Measurements from ENCODE around the gene RBM7.

Gene RBM7

DNA sequence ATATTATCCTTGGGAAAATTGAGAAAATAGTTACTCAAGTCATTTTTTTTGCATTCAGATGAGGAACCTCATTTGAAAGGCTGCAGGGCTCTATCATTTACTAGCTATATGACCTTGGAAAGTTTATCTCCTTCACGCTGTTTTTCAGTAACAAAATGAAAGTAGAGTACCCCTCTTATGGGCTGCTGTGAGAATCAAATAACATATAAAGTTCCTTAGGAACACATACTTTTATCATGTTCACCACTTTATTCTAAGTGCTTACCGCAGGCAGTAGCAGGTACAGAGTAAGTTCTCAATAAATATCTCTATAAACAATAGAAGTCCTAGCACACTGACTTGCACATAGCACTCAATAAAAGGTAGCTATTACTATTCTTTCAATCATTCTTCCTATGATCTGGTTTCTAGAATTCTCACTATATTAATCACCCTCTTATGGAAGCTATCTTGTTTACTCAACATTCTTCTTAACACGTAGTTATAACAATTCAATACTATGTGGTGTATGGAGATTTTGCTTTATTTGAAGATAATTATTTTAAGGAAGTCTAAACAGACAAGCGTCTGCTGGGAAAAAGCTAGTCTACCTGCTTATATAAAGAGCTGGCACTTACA lies 2.1 kb upstream of the RBM7 start:
- H3K27ac ChIP-seq (ENCODE audit: low read depth, low read length) = no peak overlapping the region
- no peaks in the 10 kb centered on the region for H3K36me3 ChIP-seq (ENCODE audit: insufficient read depth, low read length)
- H3K9me3 ChIP-seq (ENCODE audit: low read length) = no peaks in the 10 kb centered on the region
- no peaks in the 10 kb centered on the region for H3K27me3 ChIP-seq (ENCODE audit: control insufficient read depth in 1 of 2, insufficient read depth in 2 of 2, low read length in 2 of 2)
- no peak overlapping the region for H3K9ac ChIP-seq (ENCODE audit: low read length)
- H3K4me1 ChIP-seq (ENCODE audit: insufficient read depth, low read length) = peaks cover 29% of the 10 kb centered on the region
- H3K4me3 ChIP-seq (ENCODE audit: low read depth in 1 of 2, low read length in 2 of 2) = no peak overlapping the region

DNA sequence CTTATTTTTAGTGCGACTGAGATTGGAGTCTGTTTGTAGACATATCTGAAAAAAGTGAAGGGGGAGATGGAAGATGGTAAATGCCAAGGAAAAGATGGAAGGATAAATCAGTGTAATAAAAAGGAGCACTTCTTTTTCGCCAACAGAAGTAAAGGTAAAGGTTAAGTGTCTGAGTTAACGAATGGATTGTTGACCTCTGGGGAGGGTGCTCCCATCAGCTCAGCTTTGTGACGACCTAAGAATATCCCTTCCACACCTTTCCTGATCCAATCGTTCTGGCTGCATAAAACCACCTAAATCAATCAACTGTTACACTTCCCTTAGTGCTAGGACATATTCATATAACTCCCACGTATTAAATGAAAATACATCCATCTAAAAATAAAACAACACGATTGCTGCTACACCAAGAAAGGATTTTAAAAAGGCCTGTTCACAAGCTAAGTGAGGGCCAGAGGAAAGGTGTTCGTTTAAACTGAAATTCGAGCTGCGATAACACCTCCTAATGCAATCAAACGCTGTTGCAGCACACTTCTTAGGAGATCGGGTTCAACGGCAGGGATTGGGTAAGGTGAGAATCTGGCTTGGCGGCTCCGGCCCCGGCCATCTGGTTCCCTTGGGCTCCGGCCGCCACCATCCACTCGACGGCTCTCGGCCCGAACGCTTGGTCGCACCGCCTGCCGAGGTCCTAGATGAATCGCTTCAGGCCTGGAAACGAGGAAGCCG lies 813 bp upstream of the RBM7 start:
- Histone ChIP-seq H3K9ac (ENCODE audit: low read length) (peak overlapping the region; percentile 98), H3K4me3 (ENCODE audit: low read depth in 1 of 2, low read length in 2 of 2) (peak overlapping the region; percentile 82 to 90), H3K9me3 (ENCODE audit: low read length) (no peaks in the 10 kb centered on the region), H3K27me3 (ENCODE audit: control insufficient read depth in 1 of 2, insufficient read depth in 2 of 2, low read length in 2 of 2) (no peaks in the 10 kb centered on the region), H3K4me1 (ENCODE audit: insufficient read depth, low read length) (peaks cover 37% of the 10 kb centered on the region), H3K36me3 (ENCODE audit: insufficient read depth, low read length) (no peaks in the 10 kb centered on the region), H3K27ac (ENCODE audit: low read depth, low read length) (peak overlapping the region; percentile 56)

DNA sequence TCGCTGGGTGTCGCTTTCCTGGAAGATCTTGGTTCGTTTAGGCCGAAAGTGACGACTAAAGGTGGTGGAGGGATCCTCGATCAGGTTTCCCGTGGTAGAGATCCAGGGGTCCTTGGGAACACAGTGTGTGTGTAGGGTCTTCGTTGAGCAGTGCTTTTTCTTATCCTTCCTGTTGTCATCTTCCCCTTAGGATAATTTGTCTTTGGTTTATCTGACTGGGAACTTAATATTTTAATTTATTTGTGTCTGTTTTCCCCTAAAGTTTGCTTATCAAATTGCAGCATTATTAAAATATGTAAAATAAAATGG lies 403 bp downstream of the RBM7 start:
- Histone ChIP-seq H3K36me3 (ENCODE audit: insufficient read depth, low read length) (peaks cover 8% of the 10 kb centered on the region), H3K27me3 (ENCODE audit: control insufficient read depth in 1 of 2, insufficient read depth in 2 of 2, low read length in 2 of 2) (no peaks in the 10 kb centered on the region), H3K27ac (ENCODE audit: low read depth, low read length) (peak overlapping the region; percentile 56), H3K4me3 (ENCODE audit: low read depth in 1 of 2, low read length in 2 of 2) (peak overlapping the region; percentile 82 to 90), H3K4me1 (ENCODE audit: insufficient read depth, low read length) (peaks cover 44% of the 10 kb centered on the region), H3K9ac (ENCODE audit: low read length) (peak overlapping the region; percentile 98), H3K9me3 (ENCODE audit: low read length) (no peaks in the 10 kb centered on the region)

DNA sequence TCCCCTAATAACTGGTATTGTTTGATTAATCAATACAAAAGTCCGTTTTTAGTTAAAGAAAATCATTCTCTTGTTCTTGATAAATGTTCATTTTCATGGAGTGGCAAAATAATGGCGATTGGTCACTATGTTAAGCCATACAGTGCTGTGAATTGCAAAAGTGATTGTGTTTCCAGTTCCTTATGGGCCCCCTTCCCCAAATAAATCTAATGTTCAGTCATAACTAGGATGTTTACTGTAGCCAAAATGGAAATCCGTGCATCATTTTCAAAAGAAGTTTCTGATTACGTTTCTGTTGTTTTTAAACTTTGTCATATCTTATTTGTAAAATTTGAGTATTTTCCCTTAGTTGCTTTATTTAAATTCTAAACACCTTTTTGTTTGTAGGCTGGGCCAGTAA lies 845 bp downstream of the RBM7 start:
- Histone ChIP-seq H3K9me3 (ENCODE audit: low read length) (no peaks in the 10 kb centered on the region), H3K4me3 (ENCODE audit: low read depth in 1 of 2, low read length in 2 of 2) (peak overlapping the region; percentile 82 to 90), H3K9ac (ENCODE audit: low read length) (peak overlapping the region; percentile 98), H3K27ac (ENCODE audit: low read depth, low read length) (peak overlapping the region; percentile 56), H3K36me3 (ENCODE audit: insufficient read depth, low read length) (peaks cover 12% of the 10 kb centered on the region), H3K27me3 (ENCODE audit: control insufficient read depth in 1 of 2, insufficient read depth in 2 of 2, low read length in 2 of 2) (no peaks in the 10 kb centered on the region), H3K4me1 (ENCODE audit: insufficient read depth, low read length) (peaks cover 44% of the 10 kb centered on the region)

DNA sequence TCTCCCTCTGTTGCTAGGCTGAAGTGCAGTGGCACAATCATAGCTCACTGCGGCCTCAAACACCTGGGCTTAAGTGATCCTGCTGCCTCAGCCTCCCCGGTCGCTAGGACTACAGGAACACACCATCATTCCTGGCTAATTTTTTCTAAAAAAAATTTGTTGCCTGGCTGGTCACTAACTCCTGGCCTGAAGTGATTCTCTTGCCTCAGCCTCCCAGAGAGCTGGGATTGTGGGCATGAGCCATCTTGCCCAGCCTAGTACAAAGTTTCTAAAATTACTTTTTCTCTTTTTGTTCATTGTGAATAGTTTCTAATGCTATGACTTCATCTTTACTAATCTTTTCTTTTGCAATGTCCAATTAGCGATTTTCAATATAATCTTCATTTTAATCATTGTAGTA lies 12.5 kb downstream of the RBM7 start:
- peaks cover 4% of the 10 kb centered on the region for H3K36me3 ChIP-seq (ENCODE audit: insufficient read depth, low read length)
- no peak overlapping the region for H3K4me3 ChIP-seq (ENCODE audit: low read depth in 1 of 2, low read length in 2 of 2)
- H3K9ac ChIP-seq (ENCODE audit: low read length) = no peak overlapping the region
- no peak overlapping the region for H3K27ac ChIP-seq (ENCODE audit: low read depth, low read length)
- no peaks in the 10 kb centered on the region for H3K27me3 ChIP-seq (ENCODE audit: control insufficient read depth in 1 of 2, insufficient read depth in 2 of 2, low read length in 2 of 2)
- H3K4me1 ChIP-seq (ENCODE audit: insufficient read depth, low read length) = no peaks in the 10 kb centered on the region
- no peaks in the 10 kb centered on the region for H3K9me3 ChIP-seq (ENCODE audit: low read length)

DNA sequence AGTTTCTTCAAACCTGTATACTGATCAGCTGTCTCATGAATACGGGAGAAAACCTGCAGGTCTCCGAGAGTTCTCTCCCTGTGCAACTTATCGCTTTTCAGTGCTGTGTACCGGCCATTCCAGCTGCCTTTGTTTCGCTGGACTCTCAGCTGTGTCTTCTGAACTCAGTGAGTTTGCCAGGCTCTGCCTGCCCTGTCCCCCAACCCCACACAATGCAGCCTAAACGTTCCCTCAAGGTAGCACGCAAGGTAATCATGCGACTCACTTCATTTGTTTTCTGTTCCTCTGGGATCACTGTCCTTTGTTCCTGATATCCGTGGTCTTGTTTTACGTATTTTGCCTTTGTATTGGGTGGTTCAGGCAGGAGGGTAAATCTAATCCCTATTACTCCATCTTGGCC lies 13.5 kb downstream of the RBM7 start:
- no peaks in the 10 kb centered on the region for H3K27me3 ChIP-seq (ENCODE audit: control insufficient read depth in 1 of 2, insufficient read depth in 2 of 2, low read length in 2 of 2)
- H3K4me3 ChIP-seq (ENCODE audit: low read depth in 1 of 2, low read length in 2 of 2) = no peak overlapping the region
- no peaks in the 10 kb centered on the region for H3K9me3 ChIP-seq (ENCODE audit: low read length)
- H3K9ac ChIP-seq (ENCODE audit: low read length) = no peak overlapping the region
- H3K36me3 ChIP-seq (ENCODE audit: insufficient read depth, low read length) = peaks cover 4% of the 10 kb centered on the region
- H3K27ac ChIP-seq (ENCODE audit: low read depth, low read length) = no peak overlapping the region
- H3K4me1 ChIP-seq (ENCODE audit: insufficient read depth, low read length) = no peaks in the 10 kb centered on the region

DNA sequence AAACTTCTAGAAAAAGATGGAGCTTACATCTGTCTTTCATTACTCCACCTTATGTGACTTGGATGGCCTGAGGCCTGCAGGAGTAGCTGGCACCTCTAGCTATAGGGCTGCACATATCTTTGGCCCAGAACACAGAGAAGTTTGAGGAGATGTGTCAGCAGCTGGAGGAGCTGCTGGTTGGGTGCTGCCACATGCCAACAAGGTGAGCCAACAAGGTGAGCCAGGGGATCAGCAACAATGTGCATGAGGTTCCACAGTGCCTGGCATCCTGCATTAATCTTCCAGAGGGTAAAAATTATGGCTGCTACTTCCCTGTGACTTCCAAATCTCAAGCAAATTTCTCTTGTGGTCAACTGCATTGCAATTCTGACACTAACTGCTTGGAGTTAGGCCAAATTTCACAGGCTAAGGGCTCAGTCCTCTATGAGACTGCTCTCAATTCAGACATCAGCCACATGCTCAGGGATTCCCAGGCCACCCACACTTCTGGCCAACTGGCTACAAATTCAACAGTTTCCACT lies 16.0 kb downstream of the RBM7 start:
- H3K27me3 ChIP-seq (ENCODE audit: control insufficient read depth in 1 of 2, insufficient read depth in 2 of 2, low read length in 2 of 2) = no peaks in the 10 kb centered on the region
- H3K36me3 ChIP-seq (ENCODE audit: insufficient read depth, low read length) = no peaks in the 10 kb centered on the region
- H3K9ac ChIP-seq (ENCODE audit: low read length) = no peak overlapping the region
- no peaks in the 10 kb centered on the region for H3K4me1 ChIP-seq (ENCODE audit: insufficient read depth, low read length)
- no peak overlapping the region for H3K27ac ChIP-seq (ENCODE audit: low read depth, low read length)
- no peak overlapping the region for H3K4me3 ChIP-seq (ENCODE audit: low read depth in 1 of 2, low read length in 2 of 2)
- no peaks in the 10 kb centered on the region for H3K9me3 ChIP-seq (ENCODE audit: low read length)

DNA sequence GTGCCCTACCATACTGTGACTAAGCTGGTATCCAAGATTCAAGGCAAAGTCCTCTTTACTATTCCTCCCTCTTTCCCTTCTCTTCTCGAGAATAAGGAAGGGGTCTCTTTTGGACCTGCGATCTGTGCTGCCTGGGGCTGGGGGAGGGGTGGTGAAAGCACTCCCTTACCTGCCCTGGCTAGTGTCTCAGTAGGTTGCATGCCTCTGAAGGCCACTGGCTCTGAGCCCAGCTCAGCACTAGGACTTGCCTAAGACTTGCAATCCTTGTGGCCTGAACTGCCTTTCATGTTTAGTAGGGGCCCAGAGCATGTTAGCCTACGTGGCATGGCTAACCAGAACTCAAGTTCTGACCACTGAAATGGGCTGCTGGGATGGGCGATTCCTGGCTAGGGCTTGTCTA lies 25.8 kb downstream of the RBM7 start:
- H3K27me3 ChIP-seq (ENCODE audit: control insufficient read depth in 1 of 2, insufficient read depth in 2 of 2, low read length in 2 of 2) = no peaks in the 10 kb centered on the region
- no peak overlapping the region for H3K9ac ChIP-seq (ENCODE audit: low read length)
- H3K36me3 ChIP-seq (ENCODE audit: insufficient read depth, low read length) = no peaks in the 10 kb centered on the region
- no peak overlapping the region for H3K4me3 ChIP-seq (ENCODE audit: low read depth in 1 of 2, low read length in 2 of 2)
- no peak overlapping the region for H3K27ac ChIP-seq (ENCODE audit: low read depth, low read length)
- no peaks in the 10 kb centered on the region for H3K4me1 ChIP-seq (ENCODE audit: insufficient read depth, low read length)
- no peaks in the 10 kb centered on the region for H3K9me3 ChIP-seq (ENCODE audit: low read length)

DNA sequence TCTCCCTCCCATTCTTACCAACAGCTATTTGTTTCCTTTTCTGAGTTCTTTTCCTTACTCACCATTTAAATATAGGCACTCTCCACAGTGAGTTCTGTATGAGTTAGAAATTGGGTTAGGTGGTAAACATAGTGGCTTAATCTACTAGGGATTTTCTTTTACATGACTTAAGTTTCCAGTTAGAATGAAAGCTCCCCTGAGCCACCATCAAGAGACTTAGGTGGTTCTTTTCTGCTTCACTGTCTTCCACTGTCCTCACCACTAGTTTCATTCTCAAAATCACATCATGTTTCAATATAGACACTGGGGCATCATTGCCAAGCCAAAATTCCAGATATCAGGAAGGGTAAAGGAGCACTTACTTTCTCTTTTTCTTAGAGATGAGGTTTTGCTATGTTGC lies 29.8 kb downstream of the RBM7 start:
- no peak overlapping the region for H3K9ac ChIP-seq (ENCODE audit: low read length)
- no peaks in the 10 kb centered on the region for H3K36me3 ChIP-seq (ENCODE audit: insufficient read depth, low read length)
- no peak overlapping the region for H3K4me3 ChIP-seq (ENCODE audit: low read depth in 1 of 2, low read length in 2 of 2)
- H3K27ac ChIP-seq (ENCODE audit: low read depth, low read length) = no peak overlapping the region
- no peaks in the 10 kb centered on the region for H3K9me3 ChIP-seq (ENCODE audit: low read length)
- no peaks in the 10 kb centered on the region for H3K4me1 ChIP-seq (ENCODE audit: insufficient read depth, low read length)
- no peaks in the 10 kb centered on the region for H3K27me3 ChIP-seq (ENCODE audit: control insufficient read depth in 1 of 2, insufficient read depth in 2 of 2, low read length in 2 of 2)

DNA sequence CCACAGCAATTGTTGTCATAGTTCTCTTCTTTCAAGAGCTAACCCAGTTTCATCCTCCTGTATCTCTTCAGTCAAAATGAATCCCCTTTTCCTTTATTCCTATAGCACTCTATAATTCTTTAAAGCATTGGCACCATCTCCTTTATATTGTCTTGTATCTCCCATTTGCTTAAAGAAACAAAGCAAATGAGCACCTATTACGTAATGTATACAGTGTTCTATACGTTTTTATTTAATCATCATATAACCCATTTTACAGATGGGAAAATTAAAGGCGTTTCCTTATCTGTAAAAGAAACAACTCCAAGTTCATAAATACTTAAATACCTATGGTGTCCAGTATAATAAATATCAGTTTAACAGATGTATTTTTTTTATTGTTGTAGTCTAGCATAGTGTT lies 32.4 kb downstream of the RBM7 start:
- Histone ChIP-seq H3K27ac (ENCODE audit: low read depth, low read length) (no peak overlapping the region), H3K9ac (ENCODE audit: low read length) (no peak overlapping the region), H3K9me3 (ENCODE audit: low read length) (no peaks in the 10 kb centered on the region), H3K4me1 (ENCODE audit: insufficient read depth, low read length) (no peaks in the 10 kb centered on the region), H3K4me3 (ENCODE audit: low read depth in 1 of 2, low read length in 2 of 2) (no peak overlapping the region), H3K36me3 (ENCODE audit: insufficient read depth, low read length) (no peaks in the 10 kb centered on the region), H3K27me3 (ENCODE audit: control insufficient read depth in 1 of 2, insufficient read depth in 2 of 2, low read length in 2 of 2) (no peaks in the 10 kb centered on the region)

DNA sequence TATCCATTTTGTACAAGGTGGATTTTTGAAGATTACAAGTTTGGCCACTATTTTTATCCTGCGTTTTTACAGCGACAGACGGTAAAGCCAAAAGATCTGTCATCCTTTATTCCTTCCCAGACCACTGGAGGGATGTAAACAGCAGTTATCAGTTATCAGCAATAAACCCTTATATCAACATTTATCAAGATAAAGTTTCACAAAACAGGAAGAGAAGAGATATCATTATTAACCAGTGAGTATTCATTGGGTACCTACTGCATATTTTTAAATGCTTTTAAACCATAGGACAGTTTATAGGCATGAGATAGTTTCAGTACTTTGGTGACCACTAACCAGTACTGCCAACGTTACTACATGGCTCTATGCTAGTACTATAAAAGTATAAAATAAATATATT lies 32.9 kb downstream of the RBM7 start:
- Histone ChIP-seq H3K9ac (ENCODE audit: low read length) (no peak overlapping the region), H3K9me3 (ENCODE audit: low read length) (no peaks in the 10 kb centered on the region), H3K27ac (ENCODE audit: low read depth, low read length) (no peak overlapping the region), H3K36me3 (ENCODE audit: insufficient read depth, low read length) (no peaks in the 10 kb centered on the region), H3K4me1 (ENCODE audit: insufficient read depth, low read length) (peaks cover 1% of the 10 kb centered on the region), H3K4me3 (ENCODE audit: low read depth in 1 of 2, low read length in 2 of 2) (no peak overlapping the region), H3K27me3 (ENCODE audit: control insufficient read depth in 1 of 2, insufficient read depth in 2 of 2, low read length in 2 of 2) (no peaks in the 10 kb centered on the region)

DNA sequence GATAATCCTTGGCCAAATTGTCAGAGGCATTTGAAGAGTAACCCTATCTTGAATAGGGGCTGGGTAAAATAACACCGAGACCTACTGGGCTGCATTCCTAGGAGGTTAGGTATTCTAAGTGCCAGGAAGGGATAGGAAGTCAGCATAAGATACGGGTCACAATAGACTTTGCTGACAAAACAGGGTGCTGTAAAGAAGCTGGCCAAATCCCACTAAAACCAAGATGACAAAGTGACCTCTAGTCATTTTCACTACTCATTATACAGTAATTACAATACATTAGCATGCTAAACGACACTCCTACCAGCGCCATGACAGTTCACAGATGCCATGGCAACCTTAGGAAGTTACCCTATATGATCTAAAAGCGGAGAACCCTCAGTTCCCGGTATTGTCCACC lies 37.8 kb downstream of the RBM7 start:
- peak overlapping the region in 1 of 2 donors; percentile 88 for H3K4me3 ChIP-seq (ENCODE audit: low read depth in 1 of 2, low read length in 2 of 2)
- no peak overlapping the region for H3K27ac ChIP-seq (ENCODE audit: low read depth, low read length)
- no peaks in the 10 kb centered on the region for H3K27me3 ChIP-seq (ENCODE audit: control insufficient read depth in 1 of 2, insufficient read depth in 2 of 2, low read length in 2 of 2)
- H3K36me3 ChIP-seq (ENCODE audit: insufficient read depth, low read length) = no peaks in the 10 kb centered on the region
- H3K4me1 ChIP-seq (ENCODE audit: insufficient read depth, low read length) = peaks cover 18% of the 10 kb centered on the region
- no peak overlapping the region for H3K9ac ChIP-seq (ENCODE audit: low read length)
- H3K9me3 ChIP-seq (ENCODE audit: low read length) = no peaks in the 10 kb centered on the region
